ENCODE measurements around the gene SYNGR2. TPM values are rescaled to one million over a fixed set of nuclear protein-coding genes. Genes with fewer than 3 reads are reported as not detected.

SYNGR2 gene, protein sequence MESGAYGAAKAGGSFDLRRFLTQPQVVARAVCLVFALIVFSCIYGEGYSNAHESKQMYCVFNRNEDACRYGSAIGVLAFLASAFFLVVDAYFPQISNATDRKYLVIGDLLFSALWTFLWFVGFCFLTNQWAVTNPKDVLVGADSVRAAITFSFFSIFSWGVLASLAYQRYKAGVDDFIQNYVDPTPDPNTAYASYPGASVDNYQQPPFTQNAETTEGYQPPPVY
- total RNA-seq (380 and 390 TPM in 2 replicates), polyA plus RNA-seq (363 and 442 TPM in 2 replicates), polyA minus RNA-seq (234 and 287 TPM in 2 replicates)
- 119 TPM for total RNA-seq (2013)

DNA sequence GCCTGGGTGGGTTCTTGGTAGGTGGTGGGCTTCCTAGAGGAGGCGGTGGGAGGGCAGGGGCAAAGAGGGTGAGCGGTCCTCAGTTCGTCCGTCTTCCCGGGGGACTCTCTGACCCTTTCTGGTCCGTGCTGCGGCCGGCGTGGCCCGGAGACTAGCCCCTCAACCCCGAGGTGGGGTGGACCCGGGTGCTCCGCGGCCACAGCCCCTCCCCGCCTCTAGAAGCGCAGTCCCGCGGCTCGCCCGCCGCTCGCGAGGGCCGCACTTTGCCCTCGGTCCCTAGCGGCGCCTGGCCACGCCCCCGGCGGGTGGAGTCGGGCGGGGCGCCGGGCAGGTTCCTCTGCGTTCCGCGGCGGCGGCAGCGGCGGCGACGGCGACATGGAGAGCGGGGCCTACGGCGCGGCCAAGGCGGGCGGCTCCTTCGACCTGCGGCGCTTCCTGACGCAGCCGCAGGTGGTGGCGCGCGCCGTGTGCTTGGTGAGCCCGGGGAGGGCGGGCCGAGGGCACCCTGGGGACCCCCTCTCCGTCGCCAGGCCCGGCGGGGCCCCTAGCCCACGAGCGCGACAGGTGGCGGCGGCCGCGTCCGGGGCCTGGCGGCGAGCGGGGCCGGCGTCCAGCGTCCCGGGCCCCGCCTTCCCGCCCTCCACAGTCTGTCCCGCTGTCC lies at the start of gene SYNGR2:
TSS of gene SYNGR2 (plus strand) at position 340 of the 661 bp plus-strand sequence. CDS start at position 376, 36 bp downstream.
- intact Hi-C loops (cut with micrococcal nuclease) = loop anchor here (1.0 to 2.0 kb wide), 4 partner anchors 13 to 36 kb away; partner anchors contain the start of genes AFMID and TK1
- peak within 1 kb of the TSS; percentile 1 to 88 (median 74) for H3K4me3 ChIP-seq (ENCODE audit: control extremely low read depth in 1 of 5, extremely low read depth in 1 of 5, insufficient read depth in 1 of 5, low read depth in 2 of 5, low read length in 4 of 5)
- no peaks in the 10 kb centered on the region for H3K27me3 Mint-ChIP-seq
- no peaks in the 10 kb centered on the region for H3K9me3 ChIP-seq (ENCODE audit: control extremely low read depth in 1 of 3, control insufficient read depth in 2 of 3, insufficient read depth in 1 of 3, low read length in 2 of 3)
- POLR2A ChIA-PET = interaction anchor here (0.6 to 19.6 kb wide), 9 partner anchors 13 to 1028 kb away, joined by 3 to 432 read pairs (median 5); partner anchors contain the start of genes SEC14L1, TMC6 and TMC8
- DNase-seq (peak; percentile 91), ATAC-seq (ENCODE audit: low read depth) (peak; percentile 71)
- H2AFZ ChIP-seq (ENCODE audit: insufficient read depth, low read depth, low read length, poor library complexity, severe bottlenecking) = peak within 1 kb of the TSS; percentile 85
- H3K4me1 Mint-ChIP-seq = peaks cover 51% of the 10 kb centered on the region
- peaks cover 0 to 25% of the 10 kb centered on the region in 2 experiments for H3K36me3 ChIP-seq (replicated peaks in 1 of 2; ENCODE audit: control extremely low read depth in 1 of 2, control insufficient read depth in 1 of 2, extremely low read depth in 1 of 2, insufficient read depth in 2 of 2, low read length in 1 of 2)
- peak within 1 kb of the TSS; percentile 90 for H3K9ac ChIP-seq (ENCODE audit: low read length)
- peak within 1 kb of the TSS; percentile 97 for H3K4me2 ChIP-seq (replicated peaks; ENCODE audit: low read depth, low read length, poor library complexity, severe bottlenecking)
- WGBS (ENCODE audit: insufficient coverage) = under 1% methylated on average over 84 of the region's 84 CpGs
- peak within 1 kb of the TSS; percentile 83 for H3K4me3 Mint-ChIP-seq
- CTCF ChIA-PET = interaction anchor here (0.5 to 19.2 kb wide), 5 partner anchors 20 to 194 kb away, joined by 3 to 357 read pairs (median 5); partner anchors contain the start of genes TMC6 and TMC8
- peak within 1 kb of the TSS; percentile 93 to 97 for H3K27ac ChIP-seq (ENCODE audit: low read length in 2 of 2)
- TF ChIP-seq EZH2 (IDR thresholded peaks at IDR 0.05; ENCODE audit: borderline replicate concordance, insufficient read depth, low read depth, low read length, poor library complexity, severe bottlenecking) = no peak
- H3K4me1 ChIP-seq (ENCODE audit: control insufficient read depth in 2 of 2, insufficient read depth in 2 of 2, low read length in 2 of 2) = peaks cover 46 to 58% of the 10 kb centered on the region in 2 donors
- H3K27me3 ChIP-seq (replicated peaks in 1 of 4; ENCODE audit: control extremely low read depth in 1 of 4, control insufficient read depth in 3 of 4, insufficient read depth in 4 of 4, low read length in 3 of 4) = no peaks in the 10 kb centered on the region
- H3K79me2 ChIP-seq (ENCODE audit: control insufficient read depth, insufficient read depth, low read length) = peaks cover 34% of the 10 kb centered on the region
- peak within 1 kb of the TSS; percentile 90 for H3K27ac Mint-ChIP-seq
- peaks cover 25% of the 10 kb centered on the region for H4K20me1 ChIP-seq (ENCODE audit: control insufficient read depth, insufficient read depth, low read length, poor library complexity, severe bottlenecking)
- H3K9me3 Mint-ChIP-seq (ENCODE audit: insufficient read depth) = no peaks in the 10 kb centered on the region

DNA sequence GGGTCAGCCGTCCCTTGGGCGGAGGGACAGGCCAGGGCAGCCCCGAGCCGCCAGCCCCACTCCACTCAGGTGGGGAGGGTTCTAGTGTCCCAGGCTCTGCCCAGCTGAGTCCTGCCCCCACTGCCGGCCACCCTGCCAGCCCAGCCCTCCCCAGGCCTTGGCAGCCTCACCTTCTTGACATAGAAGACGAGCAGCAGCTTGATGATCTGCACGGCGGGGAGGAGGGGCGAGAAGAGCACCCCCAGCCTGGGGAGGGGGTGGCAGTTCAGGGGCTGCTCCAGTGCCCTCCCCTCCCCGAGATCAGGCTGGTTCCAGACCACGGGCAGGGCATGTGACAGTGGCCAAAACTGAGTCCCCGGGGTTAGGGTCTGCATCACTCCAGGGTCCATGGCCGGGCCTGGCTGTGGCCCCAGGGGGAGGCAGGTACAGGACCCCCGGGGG lies 49.6 kb upstream of the SYNGR2 start:
- peaks cover 45% of the 10 kb centered on the region for H3K4me1 Mint-ChIP-seq
- CTCF ChIA-PET = interaction anchor here (0.7 to 13.9 kb wide), 3 partner anchors 16 to 55 kb away, joined by 3 to 169 read pairs (median 3); partner anchors contain the start of gene SYNGR2
- H3K27ac Mint-ChIP-seq = peak overlapping the region; percentile 61
- no peak overlapping the region for H3K27ac ChIP-seq (ENCODE audit: low read length in 2 of 2)
- intact Hi-C loops (cut with micrococcal nuclease) = loop anchor here (10.0 kb wide), 1 partner anchor 306 kb away; no protein-coding TSS in a partner anchor
- H3K4me3 Mint-ChIP-seq = no peak overlapping the region
- whole genome bisulfite sequencing (ENCODE audit: insufficient coverage) = 96% methylated on average over 14 of the region's 14 CpGs
- no peak overlapping the region for H3K9ac ChIP-seq (ENCODE audit: low read length)
- peaks cover 33 to 39% of the 10 kb centered on the region in 2 donors for H3K4me1 ChIP-seq (ENCODE audit: control insufficient read depth in 2 of 2, insufficient read depth in 2 of 2, low read length in 2 of 2)
- H3K4me2 ChIP-seq (replicated peaks; ENCODE audit: low read depth, low read length, poor library complexity, severe bottlenecking) = no peak overlapping the region
- TF ChIP-seq, protein P1, sequence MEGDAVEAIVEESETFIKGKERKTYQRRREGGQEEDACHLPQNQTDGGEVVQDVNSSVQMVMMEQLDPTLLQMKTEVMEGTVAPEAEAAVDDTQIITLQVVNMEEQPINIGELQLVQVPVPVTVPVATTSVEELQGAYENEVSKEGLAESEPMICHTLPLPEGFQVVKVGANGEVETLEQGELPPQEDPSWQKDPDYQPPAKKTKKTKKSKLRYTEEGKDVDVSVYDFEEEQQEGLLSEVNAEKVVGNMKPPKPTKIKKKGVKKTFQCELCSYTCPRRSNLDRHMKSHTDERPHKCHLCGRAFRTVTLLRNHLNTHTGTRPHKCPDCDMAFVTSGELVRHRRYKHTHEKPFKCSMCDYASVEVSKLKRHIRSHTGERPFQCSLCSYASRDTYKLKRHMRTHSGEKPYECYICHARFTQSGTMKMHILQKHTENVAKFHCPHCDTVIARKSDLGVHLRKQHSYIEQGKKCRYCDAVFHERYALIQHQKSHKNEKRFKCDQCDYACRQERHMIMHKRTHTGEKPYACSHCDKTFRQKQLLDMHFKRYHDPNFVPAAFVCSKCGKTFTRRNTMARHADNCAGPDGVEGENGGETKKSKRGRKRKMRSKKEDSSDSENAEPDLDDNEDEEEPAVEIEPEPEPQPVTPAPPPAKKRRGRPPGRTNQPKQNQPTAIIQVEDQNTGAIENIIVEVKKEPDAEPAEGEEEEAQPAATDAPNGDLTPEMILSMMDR (IDR thresholded peaks at IDR 0.05) = no peak
- TF ChIP-seq EZH2 (IDR thresholded peaks at IDR 0.05; ENCODE audit: borderline replicate concordance, insufficient read depth, low read depth, low read length, poor library complexity, severe bottlenecking) = no peak
- peaks cover 39% of the 10 kb centered on the region for H3K79me2 ChIP-seq (ENCODE audit: control insufficient read depth, insufficient read depth, low read length)
- H3K9me3 ChIP-seq (ENCODE audit: control extremely low read depth in 1 of 3, control insufficient read depth in 2 of 3, insufficient read depth in 1 of 3, low read length in 2 of 3) = no peaks in the 10 kb centered on the region
- H3K9me3 Mint-ChIP-seq (ENCODE audit: insufficient read depth) = no peaks in the 10 kb centered on the region
- no peak overlapping the region for H2AFZ ChIP-seq (ENCODE audit: insufficient read depth, low read depth, low read length, poor library complexity, severe bottlenecking)
- H3K36me3 ChIP-seq (replicated peaks in 1 of 2; ENCODE audit: control extremely low read depth in 1 of 2, control insufficient read depth in 1 of 2, extremely low read depth in 1 of 2, insufficient read depth in 2 of 2, low read length in 1 of 2) = peaks cover 7 to 83% of the 10 kb centered on the region in 2 experiments
- H3K4me3 ChIP-seq (ENCODE audit: control extremely low read depth in 1 of 5, extremely low read depth in 1 of 5, insufficient read depth in 1 of 5, low read depth in 2 of 5, low read length in 4 of 5) = no peak overlapping the region
- no peak for ATAC-seq (ENCODE audit: low read depth)
- POLR2A ChIA-PET = interaction anchor here (1.2 to 1.9 kb wide), 2 partner anchors 10 to 56 kb away, joined by 5 to 12 read pairs; partner anchors contain the start of gene TMC6
- H4K20me1 ChIP-seq (ENCODE audit: control insufficient read depth, insufficient read depth, low read length, poor library complexity, severe bottlenecking) = peaks cover 82% of the 10 kb centered on the region
- H3K27me3 Mint-ChIP-seq = no peaks in the 10 kb centered on the region
- H3K27me3 ChIP-seq (replicated peaks in 1 of 4; ENCODE audit: control extremely low read depth in 1 of 4, control insufficient read depth in 3 of 4, insufficient read depth in 4 of 4, low read length in 3 of 4) = no peaks in the 10 kb centered on the region
- DNase-seq = peak; percentile 10

All from B cell (primary cell).